BJ (cell line): ENCODE data around the gene HMHB1. TPM values are rescaled to one million over a fixed set of nuclear protein-coding genes. Genes with fewer than 3 reads are reported as not detected.

Experiments used
- CTCF ChIA-PET: fragments of 350-600 bp; formaldehyde crosslinking; extraction: SDS; loops from one replicate; lab custom pipeline; 2021; ENCODE audit warnings: antibody characterized with exemption, inconsistent platforms; lab: Yijun Ruan, JAX
- POLR2A ChIA-PET: fragments of 300-600 bp; sonication (Branson Sonifier 250); formaldehyde crosslinking; extraction: SDS; loops from one replicate; lab custom pipeline; 2021; ENCODE audit warnings: antibody characterized with exemption; lab: Charles Lee
- DNase-seq: peaks from one replicate; pipeline ENCODE4 v3.0.0-alpha.2; 2011; ENCODE audit warnings: low read depth
- H3K27me3 ChIP-seq: 2 replicates; pipeline ENCODE4 v1.6.0; 2011; ENCODE audit warnings: low read length; ENCODE audit not compliant: control insufficient read depth, insufficient read depth
- H3K36me3 ChIP-seq: 2 replicates; pipeline ENCODE4 v1.5.1; 2011; ENCODE audit warnings: low read length; ENCODE audit not compliant: control insufficient read depth, insufficient read depth
- H3K4me3 ChIP-seq: 2 replicates; pipeline ENCODE4 v1.5.1; 2011; ENCODE audit warnings: low read depth, mild to moderate bottlenecking, control low read depth, low read length
- polyA plus RNA-seq: library from polyadenylated mRNA; depleted of rRNA; stranded (reverse); fragments of >200 nt; gene quantifications from 2 replicates; pipeline ENCODE4 v1.2.3, GENCODE V29; 2011
- TF ChIP-seq, protein P1 (sequence below): IDR thresholded peaks from 2 replicates; pipeline ENCODE4 v1.5.1; 2011; ENCODE audit warnings: low read depth, mild to moderate bottlenecking, control low read depth, inconsistent platforms, low read length, moderate library complexity; ENCODE audit not compliant: insufficient read depth

HMHB1 gene
- polyA plus RNA-seq, 1 experiment, result not detected

DNA sequence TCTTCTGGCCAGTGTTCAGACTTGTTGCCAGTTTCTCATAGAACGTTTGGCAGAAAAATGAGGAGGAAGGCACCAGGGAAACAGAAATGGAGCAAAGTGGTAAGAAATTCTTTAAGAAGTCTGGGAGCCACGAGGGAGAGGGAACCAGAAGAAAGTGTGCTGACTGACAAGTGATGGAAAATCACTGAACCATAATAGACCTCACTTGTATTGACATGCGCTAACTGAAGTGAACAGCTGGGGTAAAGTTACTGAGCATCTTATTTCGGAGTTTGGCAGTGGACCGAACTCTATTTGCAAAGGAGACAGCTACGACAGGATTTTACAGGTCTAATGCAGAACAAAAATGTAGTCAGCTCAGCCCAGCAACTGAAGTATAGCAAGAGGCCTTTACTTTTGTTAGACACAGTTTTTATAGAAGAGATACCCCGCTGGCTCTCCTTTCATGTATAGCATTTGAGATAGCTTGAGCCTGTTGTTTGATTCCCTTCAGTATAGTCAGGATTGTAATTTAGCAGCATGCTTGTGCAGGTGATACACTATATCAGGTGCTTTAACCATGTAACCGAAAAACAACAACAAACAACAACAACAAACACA lies 53.6 kb downstream of the HMHB1 start:
- no peak overlapping the region for H3K4me3 ChIP-seq
- ChIA-PET CTCF (interaction anchor here (0.6 to 0.8 kb wide), 2 partner anchors 14 to 191 kb away, joined by 3 to 4 read pairs; no protein-coding TSS in a partner anchor), POLR2A (no interaction called here)
- no peaks in the 10 kb centered on the region for H3K27me3 ChIP-seq
- no peak for DNase-seq
- no peaks in the 10 kb centered on the region for H3K36me3 ChIP-seq
- TF ChIP-seq, protein P1, sequence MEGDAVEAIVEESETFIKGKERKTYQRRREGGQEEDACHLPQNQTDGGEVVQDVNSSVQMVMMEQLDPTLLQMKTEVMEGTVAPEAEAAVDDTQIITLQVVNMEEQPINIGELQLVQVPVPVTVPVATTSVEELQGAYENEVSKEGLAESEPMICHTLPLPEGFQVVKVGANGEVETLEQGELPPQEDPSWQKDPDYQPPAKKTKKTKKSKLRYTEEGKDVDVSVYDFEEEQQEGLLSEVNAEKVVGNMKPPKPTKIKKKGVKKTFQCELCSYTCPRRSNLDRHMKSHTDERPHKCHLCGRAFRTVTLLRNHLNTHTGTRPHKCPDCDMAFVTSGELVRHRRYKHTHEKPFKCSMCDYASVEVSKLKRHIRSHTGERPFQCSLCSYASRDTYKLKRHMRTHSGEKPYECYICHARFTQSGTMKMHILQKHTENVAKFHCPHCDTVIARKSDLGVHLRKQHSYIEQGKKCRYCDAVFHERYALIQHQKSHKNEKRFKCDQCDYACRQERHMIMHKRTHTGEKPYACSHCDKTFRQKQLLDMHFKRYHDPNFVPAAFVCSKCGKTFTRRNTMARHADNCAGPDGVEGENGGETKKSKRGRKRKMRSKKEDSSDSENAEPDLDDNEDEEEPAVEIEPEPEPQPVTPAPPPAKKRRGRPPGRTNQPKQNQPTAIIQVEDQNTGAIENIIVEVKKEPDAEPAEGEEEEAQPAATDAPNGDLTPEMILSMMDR, result no peak
